ENCODE data around the gene RCOR1.
"Not testable (repeated sequence)": the region's sequence is repeated elsewhere in the genome, so short reads cannot be mapped to it uniquely, and the experiment has no call there.

Gene RCOR1

DNA sequence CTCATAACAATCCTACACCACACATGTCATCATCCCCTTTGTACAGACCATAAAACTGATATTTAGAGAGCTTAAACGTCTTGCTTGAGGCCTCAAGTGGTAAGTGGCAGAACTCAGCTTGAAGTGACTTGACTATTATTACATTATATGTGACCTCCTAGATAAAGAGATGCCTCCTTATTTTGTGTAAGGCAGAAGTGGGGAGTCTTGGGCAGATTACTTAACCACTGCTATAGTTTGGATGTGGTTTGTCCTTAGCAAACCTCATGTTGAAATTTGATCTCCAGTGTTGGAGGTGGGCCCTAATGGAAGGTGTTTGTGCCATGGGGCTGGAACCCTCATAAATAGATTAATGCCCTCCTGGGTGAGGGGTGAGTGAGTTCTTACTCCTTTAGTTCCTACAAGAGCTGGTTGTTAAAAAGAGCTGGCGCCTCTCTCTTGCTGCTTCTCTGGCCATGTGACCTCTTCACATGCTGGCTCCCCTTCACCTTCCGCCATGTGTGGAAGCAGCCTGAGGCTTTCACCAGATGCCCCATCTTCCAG lies 37.4 kb downstream of the RCOR1 start:
- DNase-seq (ENCODE audit: low read depth), result no peak

DNA sequence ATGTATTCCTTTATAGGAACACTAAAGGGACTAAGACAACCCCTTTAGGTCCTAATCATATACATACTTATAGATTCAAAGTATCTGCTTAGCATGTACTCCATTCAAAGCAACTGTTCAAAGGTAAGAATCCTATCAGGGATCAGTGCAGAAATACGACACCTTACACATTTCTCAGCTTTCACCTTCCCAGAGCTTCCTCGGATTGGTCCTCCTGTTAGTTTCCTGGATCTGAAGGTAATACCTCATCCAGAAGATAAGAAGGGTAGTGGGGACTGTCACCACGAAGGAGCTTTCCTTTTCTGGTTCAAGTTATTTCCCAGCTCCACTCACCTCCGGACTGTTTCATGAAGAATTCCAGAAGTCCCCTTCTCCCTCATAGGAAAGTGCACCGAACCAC lies 38.0 kb downstream of the RCOR1 start:
- DNase-seq (ENCODE audit: low read depth), result no peak

DNA sequence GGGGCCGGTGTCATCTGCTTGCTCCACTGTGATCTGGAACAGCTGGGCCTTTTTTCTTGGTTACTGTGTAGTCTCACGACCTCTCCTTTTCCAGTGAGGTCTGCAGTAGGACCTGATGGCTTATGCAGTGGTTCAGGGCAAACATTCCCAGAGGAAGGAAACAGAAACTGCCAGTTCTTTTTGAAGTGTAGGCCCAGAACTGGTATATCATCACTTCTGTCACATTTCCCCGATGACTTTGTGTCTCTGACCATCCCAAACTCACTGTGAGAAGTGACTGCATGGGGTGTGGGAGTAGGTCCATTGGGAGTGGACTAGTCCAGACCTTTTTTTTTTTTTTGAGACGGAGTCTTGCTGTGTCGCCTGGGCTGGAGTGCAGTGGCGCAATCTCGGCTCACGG lies 38.4 kb downstream of the RCOR1 start:
- DNase-seq (ENCODE audit: low read depth), result no peak

DNA sequence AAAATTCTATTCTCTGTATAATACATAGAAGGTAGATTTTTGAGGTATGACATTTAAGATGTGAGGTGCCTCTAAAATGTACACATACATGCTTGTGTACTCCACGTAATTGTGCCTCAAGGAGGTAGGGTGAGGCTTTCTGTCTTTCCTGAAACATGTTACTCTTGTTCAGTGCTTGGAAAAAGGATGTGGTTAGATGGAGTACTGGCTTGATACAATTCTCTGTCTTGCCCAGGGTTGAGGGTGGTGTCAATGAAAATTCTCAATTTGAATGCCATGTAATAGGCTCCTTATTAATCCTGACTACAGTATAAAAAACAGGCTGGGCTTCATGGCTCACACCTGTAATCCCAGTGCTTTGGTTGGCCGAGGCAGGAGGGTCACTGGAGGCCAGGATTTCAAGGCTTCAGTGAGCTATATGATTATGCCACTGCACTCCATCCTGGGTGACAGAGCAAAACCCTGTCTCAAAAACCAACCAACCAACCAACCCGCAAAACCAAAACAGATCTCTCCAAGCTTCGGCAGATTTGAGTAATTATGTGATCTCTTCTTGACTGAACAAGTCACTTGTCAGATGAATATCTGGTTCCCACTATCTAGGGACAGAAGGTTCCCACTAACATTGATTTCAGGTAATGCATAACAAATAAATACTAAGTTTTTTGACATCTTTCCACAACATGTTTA lies 41.6 kb downstream of the RCOR1 start:
- no peak for DNase-seq (ENCODE audit: low read depth)

DNA sequence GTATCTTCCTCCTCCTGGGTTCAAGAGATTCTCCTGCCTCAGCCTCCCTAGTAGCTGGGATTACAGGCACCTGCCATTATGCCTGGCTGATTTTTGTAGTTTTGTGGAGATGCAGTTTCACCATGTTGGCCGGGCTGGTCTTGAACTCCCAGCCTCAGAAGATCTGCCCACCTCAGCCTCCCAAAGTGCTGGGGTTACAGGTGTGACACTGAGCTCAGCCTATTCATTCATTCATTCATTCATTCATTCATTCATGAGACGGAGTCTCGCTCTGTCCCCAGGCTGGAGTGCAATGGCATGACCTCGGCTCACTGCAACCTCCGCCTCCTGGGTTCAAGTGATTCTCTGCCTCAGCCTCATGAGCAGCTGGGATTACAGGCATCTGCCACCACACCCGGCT lies 47.2 kb downstream of the RCOR1 start:
- DNase-seq (ENCODE audit: low read depth), result not testable (repeated sequence)

DNA sequence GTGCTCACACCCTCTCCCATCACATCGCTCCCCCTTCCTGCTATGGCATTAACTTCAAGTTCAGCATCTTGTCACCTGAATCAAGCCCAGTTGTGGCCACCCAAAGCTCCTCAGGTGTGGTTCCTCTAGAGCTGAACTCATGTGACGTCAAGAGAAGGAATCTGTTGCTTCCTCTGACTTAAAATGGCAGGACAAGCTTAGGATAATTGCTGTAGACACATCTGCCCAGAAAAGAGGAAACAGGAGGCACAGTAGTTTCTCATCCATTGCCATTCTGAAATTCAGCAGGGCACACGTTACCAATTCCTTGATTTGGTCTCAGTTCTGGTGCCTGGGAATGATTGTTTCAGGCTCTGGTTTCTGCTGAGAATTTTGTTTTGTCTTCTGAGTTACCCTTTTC lies 52.1 kb downstream of the RCOR1 start:
- DNase-seq (ENCODE audit: low read depth), result no peak

DNA sequence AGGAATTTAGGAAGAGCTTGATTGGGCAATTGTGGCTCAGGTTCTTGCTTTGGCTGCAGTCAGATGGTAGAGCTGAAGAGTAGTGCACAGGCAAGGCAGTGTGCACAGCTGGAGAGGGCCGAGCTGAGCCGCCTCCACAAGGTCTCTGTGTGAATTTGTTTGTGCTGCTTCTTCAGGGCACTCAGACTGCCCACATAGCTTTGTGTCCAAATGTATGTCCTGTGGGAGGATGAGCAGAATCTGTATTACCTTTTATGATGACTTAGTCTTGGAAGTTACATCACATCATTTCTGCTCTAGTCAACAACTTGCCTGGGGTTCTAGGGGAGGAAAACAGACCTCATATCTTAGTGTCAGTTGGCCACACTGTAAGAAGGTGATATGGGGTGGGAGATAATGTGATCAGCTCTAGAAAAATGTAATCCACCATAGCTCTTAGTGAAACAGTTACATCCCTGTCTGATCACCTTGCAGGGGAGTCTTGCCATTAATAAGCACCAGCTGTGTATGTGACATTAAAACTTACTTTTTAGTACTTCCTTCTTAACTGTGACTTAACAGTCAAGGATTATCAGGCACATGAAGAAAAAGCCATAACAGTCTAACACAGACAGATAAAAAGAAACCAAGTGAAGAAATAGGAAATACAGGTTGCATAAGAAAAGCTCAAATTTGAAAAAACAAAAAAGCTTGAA lies 53.4 kb downstream of the RCOR1 start:
- DNase-seq (ENCODE audit: low read depth), result no peak

DNA sequence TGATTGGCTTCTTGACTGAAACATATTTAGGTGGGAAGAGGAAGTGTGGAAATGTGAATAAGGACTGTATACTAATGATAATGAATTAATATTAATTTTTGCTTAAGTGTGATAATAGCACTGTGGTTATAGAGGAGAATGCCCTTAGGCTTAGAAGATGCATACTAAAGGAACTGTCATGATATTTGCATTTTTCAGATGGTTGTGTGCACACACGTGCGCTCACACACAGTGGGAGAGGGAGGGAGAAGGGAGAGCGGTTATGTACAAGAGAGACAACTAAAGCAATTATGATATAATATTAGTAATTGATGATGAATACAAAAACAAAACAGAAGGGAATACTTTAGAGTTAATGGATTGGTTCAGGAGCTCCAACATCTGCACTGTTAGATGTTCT lies 54.2 kb downstream of the RCOR1 start:
- DNase-seq (ENCODE audit: low read depth), result no peak

DNA sequence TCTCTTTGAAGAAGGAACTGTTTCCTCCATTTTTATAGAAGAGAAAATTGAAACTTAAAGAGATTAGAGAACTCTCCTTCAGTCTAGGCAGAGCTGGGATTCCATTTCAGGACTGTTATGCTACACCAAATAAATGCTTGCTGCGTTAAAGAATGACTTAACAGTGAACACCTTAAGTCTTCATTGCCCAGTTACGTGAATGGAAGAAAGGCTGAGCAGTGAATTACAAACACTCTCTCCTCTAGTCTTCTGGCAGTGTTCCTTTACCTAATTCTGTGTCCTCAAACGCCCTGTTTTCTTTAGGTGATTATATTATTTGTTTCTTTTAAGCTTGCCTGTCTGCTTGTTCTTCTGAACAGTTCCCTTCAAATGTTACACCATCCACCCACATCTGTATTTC lies 59.7 kb downstream of the RCOR1 start:
- DNase-seq (ENCODE audit: low read depth), result no peak

DNA sequence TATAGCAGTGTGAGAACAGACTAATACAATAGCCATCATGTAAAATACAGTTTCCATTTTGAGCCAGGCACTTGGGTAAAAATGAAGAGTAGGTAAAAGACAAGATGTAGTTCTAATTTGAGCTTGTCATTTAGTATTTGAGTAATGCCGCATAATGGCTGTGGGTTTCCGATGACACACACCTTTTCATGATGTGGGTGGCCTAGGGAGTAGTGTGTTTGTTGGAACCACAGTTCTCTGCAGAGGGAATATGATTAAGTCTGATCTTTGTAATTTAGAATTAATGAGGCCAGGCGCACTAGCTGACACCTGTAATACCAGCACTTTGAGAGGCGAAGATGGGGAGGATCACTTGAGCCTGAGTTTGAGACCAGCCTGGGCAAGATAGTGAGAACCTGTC lies 61.8 kb downstream of the RCOR1 start:
- no peak for DNase-seq (ENCODE audit: low read depth)

DNA sequence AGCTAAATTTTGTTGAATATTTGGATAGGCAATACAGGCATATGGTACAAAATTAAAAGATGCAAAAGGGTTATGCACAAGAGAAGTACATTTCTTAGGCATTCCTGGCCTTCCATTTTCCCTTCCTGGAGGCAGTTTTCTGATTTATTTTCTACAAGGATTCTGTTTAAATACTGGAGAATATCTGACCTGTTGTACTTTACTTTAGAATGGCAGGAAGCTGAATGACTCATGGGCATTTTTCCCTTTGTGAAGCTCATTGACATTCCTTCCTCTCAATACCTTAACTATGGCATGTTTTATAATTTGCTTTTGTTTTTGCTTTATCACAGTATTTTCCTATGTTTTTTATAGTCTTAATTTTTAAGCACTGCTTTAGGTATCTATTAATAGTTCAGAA lies 62.7 kb downstream of the RCOR1 start:
- DNase-seq (ENCODE audit: low read depth), result no peak

DNA sequence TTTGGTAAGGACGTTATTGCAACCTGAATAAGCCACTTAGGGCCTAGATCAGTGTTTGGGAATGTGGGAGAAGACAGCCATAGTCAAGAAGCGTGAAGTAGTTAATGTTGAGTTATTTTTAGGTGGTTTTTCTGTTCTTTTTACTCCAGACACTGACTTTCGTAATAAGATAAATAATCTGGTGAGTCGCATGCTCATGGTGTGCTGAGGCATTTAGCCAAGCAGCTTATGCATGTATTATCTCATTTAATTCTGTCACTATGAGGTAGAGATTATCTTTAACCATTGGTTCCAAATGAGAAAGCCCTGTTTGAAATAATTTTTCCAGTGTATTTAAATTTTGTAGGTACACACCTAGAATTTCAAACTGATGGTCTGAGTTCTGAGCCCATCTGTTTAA lies 67.3 kb downstream of the RCOR1 start:
- no peak for DNase-seq (ENCODE audit: low read depth)

DNA sequence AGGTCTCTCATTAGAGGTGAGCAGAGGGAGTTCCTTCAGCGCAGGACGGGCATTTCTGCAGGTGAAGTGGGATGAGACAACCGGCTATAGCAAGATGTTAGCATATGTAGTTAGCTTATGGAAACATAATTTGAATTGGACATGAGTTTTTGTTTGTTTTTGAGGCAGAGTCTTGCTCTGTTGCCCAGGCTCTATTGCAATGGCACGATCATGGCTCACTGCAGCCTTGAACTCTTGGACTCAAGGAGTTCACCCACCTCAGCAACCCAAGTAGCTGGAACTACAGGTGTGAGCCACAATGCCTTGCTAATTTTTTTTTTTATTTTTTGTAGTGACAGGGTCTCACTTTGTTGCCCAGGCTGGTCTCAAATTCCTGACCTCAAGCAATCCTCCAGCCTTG lies 69.2 kb downstream of the RCOR1 start:
- no peak for DNase-seq (ENCODE audit: low read depth)

DNA sequence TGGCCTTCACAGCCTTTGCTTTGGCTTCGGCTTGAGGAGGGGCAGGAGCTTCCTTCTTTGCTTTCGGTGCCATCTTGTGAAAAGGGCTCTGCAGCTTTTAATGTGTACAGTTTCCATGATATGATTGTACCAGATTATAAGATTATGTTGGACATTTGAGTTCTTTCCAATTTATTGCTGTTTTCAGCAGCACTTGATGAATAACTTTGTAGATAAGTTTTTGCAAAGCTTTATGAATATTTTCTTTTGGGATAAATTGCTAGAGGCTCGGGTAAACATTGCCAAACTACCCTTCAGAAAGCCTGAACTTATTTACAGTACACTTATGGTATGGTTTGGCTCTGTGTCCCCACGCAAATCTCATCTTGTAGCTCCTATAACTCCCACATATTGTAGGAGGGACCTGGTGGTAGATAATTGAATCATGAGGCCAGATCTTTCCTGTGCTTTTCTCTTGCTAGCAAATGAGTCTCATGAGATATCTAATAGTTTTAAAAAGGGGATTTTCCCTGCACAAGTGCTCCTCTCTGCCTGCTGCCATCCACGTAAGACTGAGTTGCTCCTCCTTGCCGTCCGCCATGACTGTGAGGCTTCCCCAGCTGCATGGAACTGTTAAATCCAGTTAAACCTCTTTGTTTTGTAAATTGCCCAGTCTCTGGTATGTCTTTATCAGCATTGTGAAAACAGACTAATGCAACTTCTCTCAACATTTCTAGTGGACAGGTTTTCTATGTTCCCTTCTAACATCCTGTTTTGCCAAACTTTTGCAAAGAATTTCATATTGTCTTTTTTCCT lies 70.4 kb downstream of the RCOR1 start:
- DNase-seq (ENCODE audit: low read depth), result no peak

DNA sequence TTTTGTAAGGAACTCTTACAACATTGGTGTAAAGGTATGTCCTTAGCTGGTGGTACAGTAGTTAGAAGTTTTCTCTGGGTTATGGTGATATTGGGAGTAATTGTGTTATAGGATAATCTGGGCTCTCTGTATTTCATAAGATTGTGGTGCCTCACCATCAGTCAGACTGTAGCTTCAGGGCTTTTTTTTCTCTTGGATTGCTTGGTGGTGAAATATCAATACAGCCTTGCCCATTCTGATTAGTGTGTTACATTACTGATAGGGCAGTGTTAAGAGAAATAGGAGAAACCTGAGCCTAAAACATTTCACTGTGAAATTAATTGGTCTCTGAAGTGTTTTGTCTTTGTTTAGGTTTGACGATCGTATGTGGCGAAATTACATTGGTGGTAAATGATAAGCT lies 71.0 kb downstream of the RCOR1 start:
- DNase-seq (ENCODE audit: low read depth), result no peak

DNA sequence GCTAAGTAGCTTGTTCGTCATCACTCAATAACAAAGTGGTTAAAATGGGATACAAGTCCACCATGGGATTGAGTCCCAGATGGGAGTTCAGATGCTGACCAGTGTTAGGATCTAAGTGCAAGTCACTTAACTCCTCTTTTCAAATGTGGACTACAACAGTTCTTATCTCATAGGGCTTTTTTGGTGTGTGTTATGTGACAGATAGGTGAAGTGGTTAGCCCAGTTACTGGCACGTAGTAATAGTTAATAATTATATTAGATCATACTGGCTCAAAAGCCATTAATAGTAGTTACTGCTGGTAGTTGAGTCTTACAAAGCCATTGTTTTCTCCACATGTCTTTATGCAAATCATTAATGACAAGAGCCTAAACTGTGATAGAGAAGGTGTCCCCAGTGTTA lies 73.2 kb downstream of the RCOR1 start:
- no peak for DNase-seq (ENCODE audit: low read depth)

DNA sequence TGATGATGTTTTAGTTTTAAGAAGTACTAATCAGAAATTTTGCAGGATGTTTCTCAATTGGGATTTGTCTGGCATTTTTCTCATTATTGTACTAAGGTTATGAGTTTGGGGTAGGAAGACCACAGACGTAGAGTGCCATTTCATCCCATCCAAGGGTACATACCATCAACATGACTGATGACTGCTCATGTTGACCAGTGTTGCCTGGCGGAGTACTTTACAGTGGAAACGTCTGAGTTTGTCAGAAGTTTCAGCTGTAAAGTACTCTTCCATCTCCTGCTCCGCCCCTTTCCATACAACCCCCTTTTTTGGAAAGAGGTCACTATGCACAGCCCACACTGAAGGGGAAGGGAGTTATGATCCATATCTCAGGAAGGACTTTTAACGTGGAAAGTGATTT lies 74.2 kb downstream of the RCOR1 start:
- no peak for DNase-seq (ENCODE audit: low read depth)

DNA sequence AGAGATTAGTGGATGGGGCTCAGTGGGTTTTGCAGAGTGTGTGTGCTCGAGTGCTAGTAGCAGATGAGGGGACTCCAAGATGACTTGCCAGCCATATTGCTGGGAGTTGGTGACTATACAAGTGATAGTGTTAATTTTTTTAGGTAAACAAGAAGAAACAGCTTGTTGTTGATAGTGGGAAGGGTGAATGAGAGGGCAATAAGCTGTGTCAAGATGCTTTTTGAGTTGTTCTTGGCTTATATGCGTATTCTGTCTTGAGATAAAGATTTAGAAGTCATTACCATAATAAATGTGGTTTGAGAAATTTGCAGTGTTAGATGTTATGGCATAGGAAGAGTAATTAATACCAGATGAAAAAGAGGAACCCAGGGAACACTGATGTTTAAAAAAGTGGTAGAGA lies 75.3 kb downstream of the RCOR1 start:
- no peak for DNase-seq (ENCODE audit: low read depth)

DNA sequence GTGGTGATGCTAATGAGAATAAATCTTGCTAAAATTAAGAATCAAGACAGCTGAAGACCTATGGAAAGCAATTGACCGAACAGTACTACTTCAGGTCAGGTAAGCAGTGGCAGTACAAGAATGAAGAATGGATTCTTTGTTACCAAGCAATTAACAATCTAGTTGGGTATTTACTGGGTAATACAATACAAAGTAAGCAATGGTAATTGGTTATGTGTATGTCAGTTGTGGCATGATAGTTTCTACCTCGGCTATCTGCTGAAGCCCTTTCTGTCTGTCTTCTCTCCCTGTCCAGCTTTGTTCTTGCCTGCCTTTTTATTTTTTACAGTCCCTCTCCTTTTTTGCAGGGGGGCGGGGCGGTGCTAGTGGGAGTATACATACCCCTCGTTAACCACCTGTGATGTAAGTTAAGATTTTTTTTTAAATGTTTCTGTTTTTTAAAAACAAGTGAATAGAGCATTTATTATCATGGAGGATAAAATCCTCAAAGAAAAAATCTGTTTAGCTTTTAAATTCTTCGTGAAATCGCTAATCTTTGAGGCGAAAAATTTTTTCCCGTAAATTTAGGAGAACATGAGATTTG lies 75.9 kb downstream of the RCOR1 start:
- DNase-seq (ENCODE audit: low read depth), result no peak

DNA sequence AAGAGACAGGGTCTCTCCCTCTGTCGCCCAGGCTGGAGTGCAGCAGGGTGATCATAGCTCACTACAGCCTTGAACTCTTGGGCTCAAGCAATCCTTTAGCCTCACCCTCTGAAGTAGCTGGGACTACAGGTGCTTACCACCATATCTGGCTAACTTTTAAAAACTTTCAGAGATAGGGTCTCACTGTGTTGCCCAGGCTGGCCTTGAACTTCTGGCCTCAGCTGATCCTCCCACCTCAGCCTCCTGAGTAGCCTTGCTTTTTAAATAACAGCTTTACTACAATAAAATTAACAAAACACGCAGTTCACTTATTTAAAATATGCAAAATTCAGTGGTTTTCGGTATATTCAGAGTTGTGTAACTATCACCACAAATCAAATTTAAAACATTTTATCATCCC lies 79.0 kb downstream of the RCOR1 start:
- no peak for DNase-seq (ENCODE audit: low read depth)

DNA sequence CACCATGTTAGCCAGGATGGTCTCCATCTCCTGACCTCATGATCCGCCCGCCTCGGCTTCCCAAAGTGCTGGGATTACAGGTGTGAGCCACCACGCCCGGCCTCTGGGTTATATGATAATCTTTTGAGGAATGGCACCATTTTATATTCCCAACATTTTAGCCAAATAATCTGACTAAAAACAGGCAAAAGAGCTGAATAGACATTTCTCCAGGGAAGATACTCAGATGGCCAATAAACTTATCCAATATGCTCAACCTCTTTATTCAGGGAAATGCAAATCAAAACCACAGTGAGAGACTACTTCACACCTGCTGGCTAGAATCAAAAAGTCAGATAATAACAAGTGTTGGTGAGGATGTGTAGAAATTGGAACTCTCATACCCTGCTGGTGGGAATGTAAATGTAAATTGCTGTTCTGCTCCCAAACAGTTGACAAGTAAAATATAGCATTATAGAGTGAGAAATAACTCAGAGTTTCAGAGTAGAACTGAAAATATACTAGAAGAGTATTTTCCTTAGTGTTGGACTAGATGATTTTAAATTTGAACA lies 80.0 kb downstream of the RCOR1 start:
- no peak for DNase-seq (ENCODE audit: low read depth)

DNA sequence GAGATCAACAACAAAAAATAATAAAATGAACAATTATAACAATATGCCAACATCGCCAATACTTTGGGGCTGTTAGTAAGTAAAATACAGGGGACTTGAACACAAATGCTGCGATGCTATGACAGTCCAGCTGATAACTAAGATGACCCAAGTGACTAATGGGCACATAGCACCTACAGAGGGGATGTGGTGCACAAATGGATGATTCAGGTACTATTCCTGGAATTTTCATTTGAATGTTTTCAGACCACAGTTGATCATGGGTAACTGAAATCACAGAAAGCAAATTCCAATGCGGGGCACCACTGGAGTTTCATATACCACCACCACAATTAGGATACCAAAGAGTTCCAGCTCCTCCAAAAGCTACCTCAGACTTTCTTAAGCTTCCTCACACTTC lies 82.9 kb downstream of the RCOR1 start:
- no peak for DNase-seq (ENCODE audit: low read depth)
